Osteoblast (primary cell): Measurements from ENCODE around the gene ACACA. TPM values are rescaled to one million over a fixed set of nuclear protein-coding genes. Genes with fewer than 3 reads are reported as not detected.

Experiments
- DNase-seq: peaks from one replicate; pipeline ENCODE4 v3.0.0; 2011; ENCODE audit warnings: low spot score, mixed read lengths; ENCODE audit not compliant: insufficient read length; ENCODE audit errors: missing footprints
- H2AFZ ChIP-seq: 2 replicates; pipeline ENCODE4 v1.6.0; 2011; ENCODE audit warnings: mild to moderate bottlenecking, low read length
- H3K27ac ChIP-seq: 2 replicates; pipeline ENCODE4 v1.5.1; 2011; ENCODE audit warnings: mild to moderate bottlenecking, low read depth, low read length, moderate library complexity
- H3K27me3 ChIP-seq: 2 replicates; pipeline ENCODE4 v1.6.0; 2012; ENCODE audit warnings: mild to moderate bottlenecking, control low read depth, inconsistent platforms, low read length, moderate library complexity; ENCODE audit not compliant: insufficient read depth
- H3K36me3 ChIP-seq: 2 replicates; pipeline ENCODE4 v1.5.1; 2011; ENCODE audit warnings: mild to moderate bottlenecking, low read length, control low read depth, moderate library complexity; ENCODE audit not compliant: insufficient read depth
- H3K4me1 ChIP-seq: 2 replicates; pipeline ENCODE4 v1.5.1; 2011; ENCODE audit warnings: mild to moderate bottlenecking, low read length, control low read depth, moderate library complexity; ENCODE audit not compliant: insufficient read depth
- H3K4me2 ChIP-seq: 2 replicates; pipeline ENCODE4 v1.6.0; 2011; ENCODE audit warnings: mild to moderate bottlenecking, low read length; ENCODE audit not compliant: insufficient read depth
- H3K4me3 ChIP-seq: fragments of 200-600 bp; sonication (generic); 3 replicates; pipeline ENCODE4 v1.5.1; 2012; ENCODE audit warnings: mild to moderate bottlenecking, low read length, inconsistent platforms; ENCODE audit not compliant: insufficient read depth
- H3K79me2 ChIP-seq: 2 replicates; pipeline ENCODE4 v1.6.0; 2012; ENCODE audit warnings: mild to moderate bottlenecking, low read length, control low read depth, inconsistent platforms; ENCODE audit not compliant: insufficient read depth
- H3K9me3 ChIP-seq: 2 replicates; pipeline ENCODE4 v1.5.1; 2011; ENCODE audit warnings: low read depth, low read length, control low read depth
- H4K20me1 ChIP-seq: 2 replicates; pipeline ENCODE4 v1.6.0; 2012; ENCODE audit warnings: mild to moderate bottlenecking, low read length, control low read depth; ENCODE audit not compliant: insufficient read depth
- total RNA-seq: library from RNA; depleted of rRNA; stranded (reverse); fragments of >200 nt; gene quantifications from 2 replicates; pipeline ENCODE4 v1.2.3, GENCODE V29; 2012
- TF ChIP-seq, protein P1 (sequence below): IDR thresholded peaks from 2 replicates; pipeline ENCODE4 v1.5.1; 2011; ENCODE audit warnings: mild to moderate bottlenecking, low read depth, low read length, moderate library complexity; ENCODE audit errors: extremely low read depth

ACACA gene
- total RNA-seq, 1 donor: 78.9 TPM

GRCh38 chr17:37218849-37219248, 187.8 kb downstream of the ACACA start:
- H3K4me2 ChIP-seq: no peak overlapping the region
- H3K9me3 ChIP-seq: no peaks in the 10 kb centered on the region
- peaks cover 14% of the 10 kb centered on the region for H3K36me3 ChIP-seq
- H3K27ac ChIP-seq: no peak overlapping the region
- no peaks in the 10 kb centered on the region for H4K20me1 ChIP-seq
- DNase-seq: no peak
- H2AFZ ChIP-seq: no peak overlapping the region
- TF ChIP-seq, protein P1, sequence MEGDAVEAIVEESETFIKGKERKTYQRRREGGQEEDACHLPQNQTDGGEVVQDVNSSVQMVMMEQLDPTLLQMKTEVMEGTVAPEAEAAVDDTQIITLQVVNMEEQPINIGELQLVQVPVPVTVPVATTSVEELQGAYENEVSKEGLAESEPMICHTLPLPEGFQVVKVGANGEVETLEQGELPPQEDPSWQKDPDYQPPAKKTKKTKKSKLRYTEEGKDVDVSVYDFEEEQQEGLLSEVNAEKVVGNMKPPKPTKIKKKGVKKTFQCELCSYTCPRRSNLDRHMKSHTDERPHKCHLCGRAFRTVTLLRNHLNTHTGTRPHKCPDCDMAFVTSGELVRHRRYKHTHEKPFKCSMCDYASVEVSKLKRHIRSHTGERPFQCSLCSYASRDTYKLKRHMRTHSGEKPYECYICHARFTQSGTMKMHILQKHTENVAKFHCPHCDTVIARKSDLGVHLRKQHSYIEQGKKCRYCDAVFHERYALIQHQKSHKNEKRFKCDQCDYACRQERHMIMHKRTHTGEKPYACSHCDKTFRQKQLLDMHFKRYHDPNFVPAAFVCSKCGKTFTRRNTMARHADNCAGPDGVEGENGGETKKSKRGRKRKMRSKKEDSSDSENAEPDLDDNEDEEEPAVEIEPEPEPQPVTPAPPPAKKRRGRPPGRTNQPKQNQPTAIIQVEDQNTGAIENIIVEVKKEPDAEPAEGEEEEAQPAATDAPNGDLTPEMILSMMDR: no peak
- H3K4me3 ChIP-seq: no peak overlapping the region
- no peaks in the 10 kb centered on the region for H3K79me2 ChIP-seq
- no peaks in the 10 kb centered on the region for H3K4me1 ChIP-seq
- H3K27me3 ChIP-seq: no peaks in the 10 kb centered on the region

- Histone ChIP-seq H4K20me1 (no peaks in the 10 kb centered on the region), H3K4me2 (no peak overlapping the region), H3K36me3 (peaks cover 9% of the 10 kb centered on the region), H2AFZ (no peak overlapping the region), H3K27ac (no peak overlapping the region), H3K79me2 (no peaks in the 10 kb centered on the region), H3K4me3 (no peak overlapping the region), H3K9me3 (no peaks in the 10 kb centered on the region), H3K27me3 (no peaks in the 10 kb centered on the region), H3K4me1 (no peaks in the 10 kb centered on the region)
- TF ChIP-seq, protein P1: no peak
- DNase-seq: no peak
These were observed 192.2 kb downstream of the ACACA start for GRCh38 chr17:37214416-37214815.

GRCh38 chr17:37213927-37214326, 192.7 kb downstream of the ACACA start:
- TF ChIP-seq, protein P1: no peak
- H3K27me3 ChIP-seq: no peaks in the 10 kb centered on the region
- H3K27ac ChIP-seq: no peak overlapping the region
- peaks cover 6% of the 10 kb centered on the region for H3K36me3 ChIP-seq
- no peak for DNase-seq
- H3K4me3 ChIP-seq: no peak overlapping the region
- no peaks in the 10 kb centered on the region for H4K20me1 ChIP-seq
- H3K79me2 ChIP-seq: no peaks in the 10 kb centered on the region
- no peaks in the 10 kb centered on the region for H3K4me1 ChIP-seq
- no peak overlapping the region for H3K4me2 ChIP-seq
- H3K9me3 ChIP-seq: no peaks in the 10 kb centered on the region
- no peak overlapping the region for H2AFZ ChIP-seq

GRCh38 chr17:37212179-37212578, 194.5 kb downstream of the ACACA start:
- Histone ChIP-seq H3K4me1 (no peaks in the 10 kb centered on the region), H3K4me2 (no peak overlapping the region), H3K79me2 (no peaks in the 10 kb centered on the region), H3K27ac (no peak overlapping the region), H3K9me3 (no peaks in the 10 kb centered on the region), H3K4me3 (no peak overlapping the region), H3K27me3 (no peaks in the 10 kb centered on the region), H2AFZ (peak overlapping the region; percentile 27), H3K36me3 (no peaks in the 10 kb centered on the region), H4K20me1 (no peaks in the 10 kb centered on the region)
- TF ChIP-seq, protein P1: peak; percentile 52
- DNase-seq: no peak
